Hepatocyte (in vitro differentiated cells): ENCODE results near the gene GKN1. TPM values are rescaled to one million over a fixed set of nuclear protein-coding genes. Genes with fewer than 3 reads are reported as not detected.

ENCODE experiments used
- DNase-seq: peaks from one replicate; pipeline ENCODE4 v3.0.0-alpha.2; 2016; ENCODE audit warnings: low spot score
- H2AFZ ChIP-seq: fragments of 200-600 bp; sonication (generic); 2 replicates; pipeline ENCODE4 v1.6.0; 2016; ENCODE audit warnings: antibody characterized with exemption, mild to moderate bottlenecking
- H3K27ac ChIP-seq: fragments of 200-600 bp; sonication (generic); 2 replicates; pipeline ENCODE4 v1.5.1; 2016; ENCODE audit warnings: mild to moderate bottlenecking
- H3K27me3 ChIP-seq: fragments of 200-600 bp; sonication (generic); 2 replicates; pipeline ENCODE4 v1.6.1; 2016
- H3K36me3 ChIP-seq: fragments of 200-600 bp; sonication (generic); replicated peaks from 2 replicates; pipeline ENCODE4 v1.5.1; 2016; ENCODE audit warnings: low read depth; ENCODE audit not compliant: insufficient read depth
- H3K4me1 ChIP-seq: fragments of 200-600 bp; sonication (generic); 2 replicates; pipeline ENCODE4 v1.5.1; 2016; ENCODE audit warnings: mild to moderate bottlenecking, moderate library complexity; ENCODE audit not compliant: insufficient read depth
- H3K4me2 ChIP-seq: fragments of 200-600 bp; sonication (generic); 2 replicates; pipeline ENCODE4 v1.6.0; 2016
- H3K4me3 ChIP-seq: fragments of 200-600 bp; sonication (generic); 2 replicates; pipeline ENCODE4 v1.5.1; 2016; ENCODE audit warnings: mild to moderate bottlenecking
- H3K79me2 ChIP-seq: fragments of 200-600 bp; sonication (generic); 2 replicates; pipeline ENCODE4 v1.6.0; 2017; ENCODE audit warnings: mild to moderate bottlenecking
- H3K9me2 ChIP-seq: fragments of 200-600 bp; sonication (generic); replicated peaks from 2 replicates; pipeline ENCODE4 v1.6.0; 2017; ENCODE audit warnings: mild to moderate bottlenecking; ENCODE audit not compliant: insufficient read depth
- H3K9me3 ChIP-seq: fragments of 200-600 bp; sonication (generic); 2 replicates; pipeline ENCODE4 v1.5.1; 2016; ENCODE audit warnings: low read depth, mild to moderate bottlenecking
- H4K20me1 ChIP-seq: fragments of 200-600 bp; sonication (generic); 2 replicates; pipeline ENCODE4 v1.6.0; 2016; ENCODE audit warnings: mild to moderate bottlenecking; ENCODE audit not compliant: insufficient read depth, poor library complexity, severe bottlenecking
- CTCF ChIP-seq: fragments of 200-600 bp; sonication (generic); IDR thresholded peaks from 2 replicates; pipeline ENCODE4 v1.5.1; 2016; ENCODE audit warnings: antibody characterized with exemption, mild to moderate bottlenecking; ENCODE audit not compliant: poor library complexity
- EZH2 ChIP-seq: fragments of 200-600 bp; sonication (generic); IDR thresholded peaks from 2 replicates; pipeline ENCODE4 v1.6.1; 2016; ENCODE audit warnings: antibody characterized with exemption, mild to moderate bottlenecking, borderline replicate concordance
- EZH2phosphoT487 ChIP-seq: fragments of 200-600 bp; sonication (generic); IDR thresholded peaks from one replicate; pipeline ENCODE4 v1.6.1; 2018; ENCODE audit warnings: antibody characterized with exemption, mild to moderate bottlenecking, low read depth, moderate library complexity; ENCODE audit not compliant: unreplicated experiment, severe bottlenecking
- WGBS: methylation state at CpG from one replicate; pipeline ENCODE4 v1.1.6; 2016; ENCODE audit warnings: low lambda C conversion rate; ENCODE audit errors: missing lambda C conversion rate; 5-methylcytosine and 5-hydroxymethylcytosine counted together
- polyA plus RNA-seq: library from polyadenylated mRNA; unstranded; fragments of >200 nt; fragmentation: Nextera tagmentation; extraction: Ambion mirVana; gene quantifications from 2 replicates; pipeline ENCODE4 v1.2.1, GENCODE V29; 2016
- total RNA-seq: library from RNA; depleted of rRNA; stranded (reverse); fragments of >200 nt; gene quantifications from 2 replicates; pipeline ENCODE4 v1.2.3, GENCODE V29; 2014

Gene GKN1
- total and polyA plus RNA-seq, 2 experiments from 2014 or later, result 0.25 to 0.53 TPM

DNA sequence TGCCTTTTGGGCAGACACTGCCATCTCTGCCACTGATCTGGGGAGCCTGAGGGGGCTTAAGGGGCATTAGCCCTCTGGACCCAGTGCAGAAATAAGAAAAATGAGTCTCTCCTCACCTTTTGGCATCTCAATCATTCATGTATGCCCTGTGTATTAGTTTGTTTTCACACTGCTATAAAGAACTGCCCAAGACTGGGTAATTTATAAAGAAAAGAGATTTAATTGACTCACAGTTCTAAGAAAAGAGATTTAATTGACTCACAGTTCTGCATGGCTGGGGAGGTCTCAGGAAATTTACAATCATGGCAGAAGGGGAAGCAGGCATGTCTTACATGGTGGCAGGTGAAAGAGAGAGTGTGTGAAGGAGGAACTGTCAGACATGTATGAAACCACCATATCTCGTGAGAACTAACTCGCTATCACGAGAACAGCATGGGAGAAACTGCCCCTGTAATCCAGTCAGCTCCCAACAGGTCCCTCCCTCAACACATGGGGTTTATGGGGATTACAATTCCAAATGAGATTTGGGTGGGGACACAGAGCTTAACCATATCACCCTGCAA is 43.2 kb upstream of the GKN1 start:
- Histone ChIP-seq H3K36me3 (no peaks in the 10 kb centered on the region), H3K27ac (no peak overlapping the region), H3K9me3 (no peaks in the 10 kb centered on the region), H2AFZ (no peak overlapping the region), H3K4me3 (no peak overlapping the region), H3K4me2 (no peak overlapping the region), H3K4me1 (no peaks in the 10 kb centered on the region), H3K9me2 (no peaks in the 10 kb centered on the region), H3K79me2 (no peaks in the 10 kb centered on the region), H3K27me3 (peaks cover 2% of the 10 kb centered on the region), H4K20me1 (no peaks in the 10 kb centered on the region)
- DNase-seq, result no peak
- TF ChIP-seq EZH2phosphoT487 (no peak), CTCF (no peak), EZH2 (no peak)
- 85% methylated on average over 3 of the region's 3 CpGs for WGBS

DNA sequence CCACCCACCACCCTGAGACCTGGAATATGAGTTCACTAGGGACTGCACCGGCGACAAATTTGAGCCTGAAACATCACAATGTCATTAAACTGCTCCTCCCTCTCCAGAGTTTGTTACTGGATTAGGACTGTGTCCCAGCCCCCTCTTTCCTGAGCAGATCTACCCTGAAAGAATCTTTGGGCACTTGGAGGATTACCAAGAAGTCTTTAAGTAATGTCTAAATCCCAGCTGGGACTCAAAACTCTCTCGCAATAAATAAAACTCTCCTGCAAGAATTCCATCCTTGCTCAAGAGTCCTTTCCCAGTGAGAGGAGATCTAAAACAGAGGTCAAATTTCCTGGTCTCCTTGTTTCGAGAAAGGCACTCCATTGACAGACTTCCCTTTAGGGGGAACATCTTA is 42.6 kb upstream of the GKN1 start:
- Histone ChIP-seq H3K4me2 (no peak overlapping the region), H3K79me2 (no peaks in the 10 kb centered on the region), H3K36me3 (no peaks in the 10 kb centered on the region), H3K9me3 (no peaks in the 10 kb centered on the region), H3K4me1 (no peaks in the 10 kb centered on the region), H2AFZ (no peak overlapping the region), H3K27me3 (no peaks in the 10 kb centered on the region), H3K4me3 (no peak overlapping the region), H3K9me2 (no peaks in the 10 kb centered on the region), H3K27ac (no peak overlapping the region), H4K20me1 (no peaks in the 10 kb centered on the region)
- no peak for DNase-seq
- TF ChIP-seq EZH2 (no peak), EZH2phosphoT487 (no peak), CTCF (no peak)
- WGBS, result 41% methylated on average over 4 of the region's 4 CpGs

DNA sequence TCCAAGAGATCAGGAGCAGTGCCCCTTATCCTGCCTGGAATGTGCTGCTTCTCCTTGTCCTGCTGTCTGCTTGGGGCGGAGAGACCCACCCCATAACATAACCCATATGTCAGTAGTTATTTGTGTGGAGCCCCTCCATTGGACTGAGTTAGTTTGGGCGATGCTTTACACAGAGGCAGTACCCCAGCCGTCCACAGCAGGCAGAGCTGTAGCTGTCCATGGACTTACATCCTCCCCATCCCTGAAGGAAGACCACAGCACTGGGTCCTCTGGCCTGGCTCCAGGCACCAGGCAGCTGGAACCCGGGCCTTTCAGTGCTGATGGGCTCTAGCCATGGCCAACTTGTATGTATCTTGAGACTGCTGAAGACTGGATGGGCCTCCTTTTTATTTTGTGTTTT is 42.0 kb upstream of the GKN1 start:
- Histone ChIP-seq H3K4me3 (no peak overlapping the region), H3K27ac (no peak overlapping the region), H2AFZ (no peak overlapping the region), H3K36me3 (no peaks in the 10 kb centered on the region), H3K4me2 (no peak overlapping the region), H3K27me3 (no peaks in the 10 kb centered on the region), H3K79me2 (no peaks in the 10 kb centered on the region), H3K9me2 (no peaks in the 10 kb centered on the region), H3K4me1 (no peaks in the 10 kb centered on the region), H4K20me1 (no peaks in the 10 kb centered on the region), H3K9me3 (no peaks in the 10 kb centered on the region)
- DNase-seq, result no peak
- TF ChIP-seq CTCF, result no peak
- no peak for TF ChIP-seq EZH2
- TF ChIP-seq EZH2phosphoT487, result no peak
- WGBS, result 84% methylated on average over 4 of the region's 4 CpGs

DNA sequence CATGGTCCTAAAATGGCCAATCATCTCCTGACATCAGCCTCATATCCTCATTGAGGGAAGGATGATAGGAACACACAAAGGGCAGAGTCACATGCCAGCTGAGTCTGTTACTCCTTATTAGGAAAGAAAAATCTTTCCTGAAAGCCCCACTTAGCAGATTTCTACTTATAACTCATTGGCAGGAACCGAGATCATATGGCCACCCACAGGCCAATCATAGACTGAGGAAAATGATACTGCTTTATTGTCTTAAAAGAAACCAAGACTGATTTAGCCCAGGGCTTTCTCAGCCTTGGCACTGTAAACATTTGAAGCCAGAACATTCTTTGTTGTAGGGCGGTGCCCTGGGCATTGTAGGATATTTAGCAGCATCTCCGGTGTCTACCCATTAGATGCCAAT is 40.4 kb upstream of the GKN1 start:
- H3K9me3 ChIP-seq, result no peaks in the 10 kb centered on the region

More for the DNA sequence above, 40.4 kb upstream of the GKN1 start:
- no peak for TF ChIP-seq CTCF
- no peak for TF ChIP-seq EZH2phosphoT487
- TF ChIP-seq EZH2, result no peak
- H3K4me1 ChIP-seq, result no peaks in the 10 kb centered on the region
- no peaks in the 10 kb centered on the region for H3K36me3 ChIP-seq
- WGBS, result 97% methylated on average over 3 of the region's 3 CpGs
- no peaks in the 10 kb centered on the region for H3K9me2 ChIP-seq
- H3K4me3 ChIP-seq, result no peak overlapping the region
- no peak overlapping the region for H3K4me2 ChIP-seq
- H3K27ac ChIP-seq, result no peak overlapping the region
- H2AFZ ChIP-seq, result no peak overlapping the region
- no peak for DNase-seq
- H3K27me3 ChIP-seq, result no peaks in the 10 kb centered on the region
- no peaks in the 10 kb centered on the region for H4K20me1 ChIP-seq
- H3K79me2 ChIP-seq, result no peaks in the 10 kb centered on the region
